Jurkat, Clone E6-1 (cell line): ENCODE results near the gene UBR2.
"Not testable (repeated sequence)": the region's sequence is repeated elsewhere in the genome, so short reads cannot be mapped to it uniquely, and the experiment has no call there.

ENCODE experiments used
- DNase-seq: peaks from one replicate; pipeline ENCODE4 v3.0.0-alpha.2; 2011; ENCODE audit warnings: low read depth, low spot score
- H3K4me3 ChIP-seq: 2 replicates; pipeline ENCODE4 v1.5.1; 2011; ENCODE audit warnings: mild to moderate bottlenecking, low read length, control low read depth, moderate library complexity

The UBR2 gene

DNA sequence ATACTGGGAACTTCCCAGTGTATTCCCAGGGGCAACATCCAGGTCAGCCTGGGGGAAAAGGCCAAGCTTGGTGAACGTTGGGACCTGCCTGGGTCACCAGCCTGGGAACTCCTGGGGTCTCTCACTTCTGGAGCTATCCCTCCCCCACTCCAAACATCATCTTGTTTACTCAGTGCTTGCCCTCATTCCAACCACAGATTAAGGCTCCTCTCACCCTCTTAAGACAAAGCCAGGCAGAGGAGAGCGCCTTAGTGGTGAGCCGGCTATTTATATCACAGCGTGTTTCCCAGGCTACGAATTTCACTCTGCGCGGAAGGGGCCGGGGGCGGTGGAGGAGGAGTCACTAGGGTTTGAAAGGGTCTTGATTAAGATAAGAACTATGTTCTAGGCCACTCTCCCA is 146.5 kb downstream of the UBR2 start:
- DNase-seq, result no peak
- no peak overlapping the region for H3K4me3 ChIP-seq

DNA sequence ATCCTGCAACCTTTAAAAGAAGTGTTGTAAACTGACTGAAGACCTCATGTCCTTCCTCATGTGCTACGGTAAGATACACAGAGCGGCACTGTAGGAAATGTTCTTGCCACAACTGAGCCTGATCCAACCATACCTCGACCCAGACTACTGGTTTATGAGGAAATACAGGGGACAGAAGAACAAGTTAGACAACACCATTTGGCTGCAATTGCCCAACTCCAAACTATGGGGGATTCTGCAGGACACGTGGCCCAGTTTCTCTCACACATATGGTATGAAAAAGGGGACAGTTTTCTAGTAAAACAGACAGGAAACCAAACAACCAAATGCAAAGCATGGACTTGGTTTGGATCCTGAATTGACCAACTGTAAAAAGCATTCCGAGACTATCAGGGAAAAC is 148.1 kb downstream of the UBR2 start:
- DNase-seq, result no peak

DNA sequence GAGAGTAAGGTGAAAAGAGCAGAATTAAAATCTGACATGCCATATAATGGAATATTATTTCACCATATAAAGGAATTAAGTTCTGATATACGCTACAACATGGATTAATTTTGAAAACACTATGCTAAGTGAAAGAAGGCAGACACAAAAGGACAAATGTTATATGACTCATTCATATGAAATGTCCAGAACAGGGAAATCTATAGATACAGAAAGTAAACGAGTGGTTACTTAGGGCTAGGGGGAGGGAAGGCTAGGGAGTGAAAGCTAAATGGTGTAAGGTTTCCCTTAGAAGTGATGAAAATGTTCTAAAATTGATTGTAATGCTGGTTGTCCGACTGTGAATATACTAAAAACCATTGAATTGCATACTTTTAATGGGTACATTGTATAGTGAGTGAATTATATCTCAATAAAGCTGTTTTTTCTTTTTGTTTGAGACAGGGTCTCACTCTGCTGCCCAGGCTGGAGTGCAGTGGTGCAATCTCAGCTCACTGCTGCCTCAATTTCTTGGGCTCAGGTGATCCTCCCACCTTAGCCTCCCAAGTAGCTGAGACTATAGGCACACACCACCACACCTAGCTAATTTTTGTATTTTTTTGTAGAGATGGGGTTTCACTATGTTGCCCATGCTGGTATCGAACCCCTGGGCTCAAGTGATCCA is 150.4 kb downstream of the UBR2 start:
- no peak for DNase-seq

More for the DNA sequence above, 148.1 kb downstream of the UBR2 start:
- H3K4me3 ChIP-seq, result no peak overlapping the region

DNA sequence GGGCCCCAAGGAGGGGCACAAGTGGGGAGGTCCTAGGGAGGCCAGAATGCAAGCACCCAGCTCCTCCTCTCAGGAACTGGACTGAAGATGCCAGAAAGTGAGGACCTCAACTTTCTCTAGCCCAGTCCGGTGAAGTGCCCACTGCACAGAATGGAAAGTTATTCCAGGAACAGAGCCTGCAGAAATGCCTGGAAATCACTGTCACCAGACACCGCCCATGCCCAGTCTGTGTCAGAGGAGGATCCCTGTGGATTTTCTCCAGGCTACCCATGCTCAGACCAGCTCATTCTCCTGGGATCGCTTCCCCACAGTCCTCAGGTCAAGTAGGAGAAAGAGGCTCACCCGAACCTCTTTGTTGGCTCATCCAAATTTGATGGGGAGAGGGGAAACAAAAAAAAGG is 152.0 kb downstream of the UBR2 start:
- H3K4me3 ChIP-seq, result no peak overlapping the region
- DNase-seq, result no peak

More for the DNA sequence above, 150.4 kb downstream of the UBR2 start:
- no peak overlapping the region for H3K4me3 ChIP-seq

DNA sequence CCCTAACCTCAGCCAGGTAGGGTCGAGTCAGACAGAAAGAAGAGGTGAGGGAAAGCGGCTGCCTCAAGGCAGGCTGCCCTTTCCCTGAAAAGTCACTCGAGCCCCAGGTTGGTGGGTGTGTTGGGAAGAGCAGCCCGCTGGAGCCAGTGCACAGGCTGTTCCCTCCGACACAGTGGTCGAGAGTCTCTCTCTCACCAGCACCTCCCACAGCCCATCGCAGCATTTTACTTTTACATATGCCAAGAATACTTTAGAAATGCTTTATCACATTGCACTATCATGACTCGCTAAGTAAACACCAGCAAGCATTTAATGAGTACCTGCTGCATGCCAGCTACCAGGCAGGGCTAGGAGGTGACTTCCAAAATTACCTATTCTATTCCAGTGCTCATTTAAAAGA is 156.9 kb downstream of the UBR2 start:
- no peak for DNase-seq
- H3K4me3 ChIP-seq, result no peak overlapping the region

DNA sequence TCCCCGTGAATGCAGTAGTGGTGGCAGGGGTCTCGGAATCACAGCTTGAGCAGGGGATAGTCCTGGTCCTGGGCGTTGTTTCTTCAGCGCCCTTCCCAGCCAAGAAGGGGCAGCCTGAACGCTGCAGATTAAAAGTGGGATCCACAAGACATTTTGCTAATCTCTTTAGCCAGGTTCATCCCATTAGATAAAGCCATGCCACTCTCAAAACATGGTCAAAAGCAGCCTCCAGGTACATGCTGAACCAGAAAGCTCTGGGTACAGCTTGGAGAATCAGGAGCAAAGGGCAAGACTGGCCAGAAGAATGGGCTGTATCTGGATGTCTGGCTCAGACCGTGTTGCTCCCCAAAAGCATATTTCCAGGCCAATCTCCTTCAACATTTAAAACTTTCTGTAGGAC is 158.7 kb downstream of the UBR2 start, which contains the start of gene PRPH2:
Gene PRPH2 (minus strand): TSS at position 101 of the 400 bp plus-strand sequence. CDS start 263 bp downstream, outside the sequence.
- no peak within 1 kb of the TSS for H3K4me3 ChIP-seq
- no peak for DNase-seq

DNA sequence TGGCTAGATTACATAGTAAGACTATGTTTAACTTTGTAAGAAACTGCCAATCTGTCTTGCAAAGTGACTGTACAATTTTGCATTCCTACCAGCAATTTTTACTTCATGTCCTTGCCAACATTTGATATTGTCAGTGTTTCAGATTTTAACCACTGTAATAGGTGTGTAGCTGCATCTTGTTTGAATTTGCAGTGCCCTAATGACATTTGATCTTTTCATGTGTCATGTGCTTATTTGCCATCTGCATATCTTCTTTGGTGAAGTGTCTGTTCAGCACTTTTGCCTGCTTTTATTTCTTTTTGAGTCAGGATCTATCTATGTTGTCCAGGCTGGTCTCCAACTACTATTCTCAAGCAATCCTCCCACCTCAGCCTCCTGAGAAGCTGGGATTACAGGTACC is 161.0 kb downstream of the UBR2 start:
- no peak overlapping the region for H3K4me3 ChIP-seq
- DNase-seq, result no peak

DNA sequence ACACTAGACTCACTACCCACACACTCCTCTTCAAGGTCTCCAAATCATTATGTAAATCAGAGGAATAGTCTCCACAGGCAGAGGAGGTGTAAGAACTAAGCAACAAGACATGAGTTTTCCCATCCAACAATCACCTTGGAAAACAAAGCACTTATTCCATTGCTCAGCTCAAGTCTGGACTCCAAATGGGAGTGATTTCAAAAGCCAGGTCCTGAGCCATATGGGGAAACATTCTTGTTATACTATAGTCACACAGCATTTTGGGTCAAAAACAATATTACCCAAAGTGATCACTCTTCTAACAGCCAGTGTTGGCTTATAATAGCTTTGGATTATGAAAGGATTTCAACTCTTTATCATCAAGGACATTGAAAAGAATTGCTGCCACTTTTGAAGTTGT is 162.2 kb downstream of the UBR2 start:
- H3K4me3 ChIP-seq, result no peak overlapping the region
- DNase-seq, result no peak

DNA sequence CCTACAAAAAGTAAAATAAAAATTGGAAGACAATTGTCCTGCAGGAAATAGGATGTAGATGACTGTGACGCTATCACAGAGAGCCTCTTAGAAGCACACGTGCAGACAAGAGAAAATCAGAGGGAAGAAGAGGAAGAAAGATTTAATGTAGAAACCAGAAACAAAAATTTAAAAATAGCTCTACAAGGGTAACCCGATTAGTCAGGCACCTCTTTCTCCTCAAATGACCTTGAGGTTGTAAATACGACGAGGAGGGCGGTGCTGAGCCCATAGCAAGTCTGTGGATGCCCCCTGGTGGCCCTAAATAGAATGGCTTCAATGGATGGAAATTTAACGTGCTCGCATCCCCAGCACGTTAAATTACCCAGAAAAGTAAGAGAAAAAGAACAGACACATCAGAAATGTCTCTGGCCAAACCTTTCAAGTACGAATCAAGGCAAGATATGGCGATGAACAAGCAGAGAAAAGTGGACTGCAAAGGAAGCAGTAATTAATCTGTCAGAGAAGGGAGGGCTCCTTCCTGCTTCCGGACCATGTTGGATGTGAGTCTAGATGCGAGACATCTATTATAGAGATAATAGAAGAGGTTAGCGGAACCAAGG is 162.8 kb downstream of the UBR2 start:
- DNase-seq, result peak; percentile 79

DNA sequence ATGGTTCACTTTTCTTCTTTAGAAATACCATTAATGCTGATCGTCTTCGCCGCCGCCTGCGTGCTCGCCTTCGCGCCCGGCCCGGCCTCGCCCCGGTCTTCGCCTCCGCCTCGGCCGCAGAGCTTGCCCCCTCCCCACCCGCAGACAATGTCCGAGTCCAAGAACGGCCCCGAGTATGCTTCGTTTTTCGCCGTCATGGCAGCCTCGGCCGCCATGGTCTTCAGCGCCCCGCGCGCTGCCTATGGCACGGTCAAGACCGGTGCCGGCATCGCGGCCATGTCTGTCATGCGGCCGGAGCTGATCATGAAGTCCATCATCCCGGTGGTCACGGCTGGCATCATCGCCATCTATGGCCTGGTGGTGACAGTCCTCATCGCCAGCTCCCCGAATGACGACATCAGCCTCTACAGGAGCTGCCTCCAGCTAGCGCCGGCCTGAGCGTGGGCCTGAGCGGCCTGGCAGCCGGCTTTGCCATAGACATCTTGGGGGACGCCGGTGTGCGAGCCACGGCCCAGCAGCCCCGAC is 163.3 kb downstream of the UBR2 start:
- DNase-seq, result no peak
- H3K4me3 ChIP-seq, result peak overlapping the region; percentile 40

More for the DNA sequence above, 162.8 kb downstream of the UBR2 start:
- peak overlapping the region; percentile 40 for H3K4me3 ChIP-seq

DNA sequence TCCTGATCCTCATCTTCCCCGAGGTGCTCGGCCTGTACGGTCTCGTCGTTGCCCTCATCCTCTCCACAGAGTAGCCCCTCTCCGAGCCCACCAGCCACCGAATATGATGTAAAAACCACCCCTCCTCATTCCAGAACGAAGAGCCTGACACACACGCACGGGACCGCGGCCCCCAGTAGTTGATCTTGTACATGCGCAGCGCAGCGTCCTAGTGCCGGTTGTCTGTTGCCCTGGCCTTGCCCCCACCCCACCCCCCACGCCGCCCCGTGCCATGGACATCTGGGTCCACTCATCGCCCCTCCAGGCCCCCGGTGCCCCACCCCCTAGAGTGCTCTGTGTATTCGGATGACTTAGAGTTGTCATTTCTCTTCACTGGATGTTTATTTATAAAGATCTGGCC is 163.8 kb downstream of the UBR2 start:
- no peak for DNase-seq
- H3K4me3 ChIP-seq, result no peak overlapping the region

DNA sequence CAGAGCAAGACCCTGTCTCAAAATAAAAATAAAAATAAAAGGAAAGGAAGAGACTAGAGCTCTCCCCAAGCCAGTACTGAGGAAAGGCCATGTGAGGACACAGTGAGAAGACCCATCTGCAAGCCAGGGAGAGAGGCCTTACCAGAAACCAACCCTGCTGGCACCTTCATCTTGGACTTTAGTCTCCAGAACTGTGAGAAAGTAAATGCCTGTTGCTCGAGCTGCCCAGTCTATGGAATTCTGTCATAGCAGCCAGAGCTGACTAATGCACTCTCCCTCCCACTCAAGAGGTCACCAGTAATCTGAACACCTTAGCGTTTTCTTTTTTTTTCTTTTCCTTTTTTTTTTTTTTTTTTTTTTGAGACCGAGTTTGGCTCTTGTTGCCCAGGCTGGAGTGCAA is 165.9 kb downstream of the UBR2 start:
- H3K4me3 ChIP-seq, result no peak overlapping the region
- no peak for DNase-seq

DNA sequence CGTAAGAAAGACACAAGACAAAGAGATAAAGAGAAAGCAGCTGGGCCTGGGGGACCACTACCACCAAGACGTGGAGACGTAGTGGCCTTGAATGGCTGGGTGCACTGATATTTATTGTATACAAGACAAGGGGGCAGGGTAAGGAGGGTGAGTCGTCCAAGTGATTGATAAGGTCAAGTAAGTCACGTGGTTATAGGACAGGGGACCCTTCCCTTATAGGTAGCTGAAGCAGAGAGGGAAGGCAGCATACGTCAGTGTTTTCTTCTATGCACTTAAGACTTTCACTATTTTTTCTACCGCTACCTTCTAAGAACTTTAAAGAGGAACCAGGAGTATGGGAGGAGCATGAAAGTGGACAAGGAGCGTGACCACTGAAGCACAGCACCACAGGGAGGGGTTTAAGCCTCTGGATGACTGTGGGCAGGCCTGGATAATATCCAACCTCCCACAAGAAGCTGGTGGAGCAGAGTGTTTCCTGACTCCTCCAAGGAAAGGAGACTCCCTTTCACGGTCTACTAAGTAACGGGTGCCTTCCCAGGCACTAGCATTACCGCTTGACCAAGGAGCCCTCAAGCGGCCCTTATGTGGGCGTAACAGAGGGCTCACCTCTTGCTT is 170.1 kb downstream of the UBR2 start:
- DNase-seq, result not testable (repeated sequence)

DNA sequence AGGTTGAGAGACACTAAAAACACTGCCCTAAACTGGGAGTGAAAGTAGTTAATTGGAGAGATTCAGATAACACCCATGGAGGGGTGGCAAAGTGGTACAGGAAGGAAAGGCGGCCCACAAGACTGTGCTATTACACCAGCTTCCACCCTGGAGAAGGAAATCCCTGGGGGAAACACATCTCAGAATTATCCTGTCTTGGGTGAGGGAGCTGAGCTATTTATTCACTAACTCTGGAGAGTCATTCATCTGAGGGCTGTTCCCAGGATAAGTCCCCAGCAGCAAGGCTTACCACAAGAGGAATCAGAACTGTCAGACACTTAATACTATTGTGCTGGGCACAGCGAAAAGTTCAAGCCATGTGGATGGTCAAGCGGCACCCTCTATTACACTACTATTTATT is 172.1 kb downstream of the UBR2 start:
- H3K4me3 ChIP-seq, result no peak overlapping the region
- DNase-seq, result no peak

More for the DNA sequence above, 170.1 kb downstream of the UBR2 start:
- H3K4me3 ChIP-seq, result not testable (repeated sequence)

DNA sequence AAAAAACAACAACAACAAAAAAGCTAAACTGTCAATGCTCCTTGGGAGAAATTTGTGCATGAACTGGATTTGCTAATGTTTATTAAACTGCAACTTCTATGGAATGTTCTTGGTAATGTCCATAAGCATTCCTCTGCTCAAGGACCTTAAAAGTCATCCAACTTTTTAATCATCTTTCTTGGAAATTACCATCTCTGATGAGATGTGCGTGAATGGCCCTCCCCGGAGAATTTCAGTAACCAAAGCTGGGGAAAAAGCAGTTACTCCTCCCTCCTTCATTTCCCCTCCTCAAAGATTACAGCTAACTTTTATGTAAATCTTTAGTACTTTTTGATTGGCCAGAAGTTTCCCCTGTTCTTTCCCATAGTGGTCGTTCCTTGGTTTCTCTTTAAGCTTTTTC is 176.9 kb downstream of the UBR2 start:
- no peak overlapping the region for H3K4me3 ChIP-seq
- no peak for DNase-seq

DNA sequence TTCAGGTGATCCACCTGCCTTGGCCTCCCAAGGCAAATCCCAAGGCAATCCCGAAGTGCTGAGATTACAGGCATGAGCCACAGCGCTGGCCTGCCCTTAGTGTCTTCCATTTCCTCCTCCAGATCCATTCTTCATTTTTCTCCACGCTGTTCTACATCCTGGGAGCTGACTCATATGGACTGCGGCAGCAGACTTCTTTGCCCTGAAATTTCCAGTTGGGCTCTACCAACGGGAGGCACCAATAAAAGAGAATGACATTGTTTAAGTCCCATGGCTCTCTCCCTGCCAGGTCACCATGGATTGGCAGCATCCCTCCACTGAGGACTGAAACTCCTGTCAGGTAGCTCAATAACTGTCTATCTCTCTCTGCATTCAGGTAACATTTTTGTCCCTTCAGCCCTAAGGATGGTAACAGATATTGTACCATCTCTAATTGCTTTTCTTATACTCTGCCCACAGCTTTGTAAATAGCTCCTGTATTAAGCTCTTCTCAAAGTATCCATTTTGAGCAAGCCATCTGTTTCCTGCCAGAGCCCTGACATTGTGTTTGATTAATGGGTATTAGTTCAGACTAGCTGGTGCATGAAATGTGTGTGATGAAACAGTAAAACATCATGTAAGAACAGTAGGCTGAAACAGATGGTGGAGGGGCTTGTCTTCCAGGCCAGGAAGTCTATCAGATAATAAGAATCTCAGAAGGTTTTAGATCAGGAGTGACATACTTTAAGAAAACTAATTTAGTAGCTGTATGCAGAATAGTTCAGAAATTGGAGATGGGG is 178.5 kb downstream of the UBR2 start:
- peak; percentile 38 for DNase-seq
- no peak overlapping the region for H3K4me3 ChIP-seq
